Smooth muscle cell of the brain vasculature (primary cell): ENCODE data around the gene R3HDM2.

Experiments used
- DNase-seq: peaks from one replicate; pipeline ENCODE4 v3.0.0-alpha.2; 2012; ENCODE audit warnings: low read depth, low spot score

Gene R3HDM2

GRCh38 chr12:57430931-57431566 lies at the start of gene R3HDM2:
Gene R3HDM2, minus strand, starts transcription at chr12:57431043. Its CDS starts 120,615 bp downstream, at chr12:57310428.
- DNase-seq = peak; percentile 74

GRCh38 chr12:57479376-57480115 lies 48.7 kb upstream of the R3HDM2 start, which contains the start of gene ARHGAP9:
Gene ARHGAP9, minus strand, starts transcription at chr12:57479866. Its CDS starts 460 bp downstream, at chr12:57479406.
- DNase-seq = no peak

GRCh38 chr12:57479043-57479375 lies 48.2 kb upstream of the R3HDM2 start:
- DNase-seq = no peak

GRCh38 chr12:57477710-57478681 lies 47.2 kb upstream of the R3HDM2 start:
- no peak for DNase-seq

- no peak for DNase-seq
Observed at GRCh38 chr12:57476993-57477709, 46.3 kb upstream of the R3HDM2 start.

GRCh38 chr12:57476162-57476992 lies 45.5 kb upstream of the R3HDM2 start:
- DNase-seq = no peak

- DNase-seq = no peak
Observed at GRCh38 chr12:57475271-57476161, 44.7 kb upstream of the R3HDM2 start.

GRCh38 chr12:57474862-57475261 lies 44.0 kb upstream of the R3HDM2 start:
- no peak for DNase-seq

GRCh38 chr12:57474430-57474829 lies 43.6 kb upstream of the R3HDM2 start:
- DNase-seq = no peak

GRCh38 chr12:57473886-57474285 lies 43.0 kb upstream of the R3HDM2 start:
- DNase-seq = no peak

GRCh38 chr12:57473392-57473791 lies 42.5 kb upstream of the R3HDM2 start:
- DNase-seq = no peak

- DNase-seq = no peak
Observed at GRCh38 chr12:57472391-57472790, 41.5 kb upstream of the R3HDM2 start.

GRCh38 chr12:57471661-57472060 lies 40.8 kb upstream of the R3HDM2 start:
- DNase-seq = no peak

GRCh38 chr12:57470970-57471656 lies 40.3 kb upstream of the R3HDM2 start:
- DNase-seq = no peak

GRCh38 chr12:57470286-57470969 lies 39.6 kb upstream of the R3HDM2 start:
- no peak for DNase-seq

GRCh38 chr12:57469296-57470164 lies 38.7 kb upstream of the R3HDM2 start:
- DNase-seq = no peak

GRCh38 chr12:57467915-57468314 lies 37.1 kb upstream of the R3HDM2 start:
- DNase-seq = no peak
